Panc1 (cell line): ENCODE measurements around the gene FCSK. TPM values are rescaled to one million over a fixed set of nuclear protein-coding genes. Genes with fewer than 3 reads are reported as not detected.
"Not testable (repeated sequence)": the region's sequence is repeated elsewhere in the genome, so short reads cannot be mapped to it uniquely, and the experiment has no call there.

ENCODE experiments used
- ATAC-seq: fragments of 200-7000 bp; cut with Tn5 transposase; 2 replicates; pipeline ENCODE4 v1.9.1; 2020; ENCODE audit warnings: mild to moderate bottlenecking, moderate library complexity
- BruUV-seq: library from RNA; stranded (reverse); fragments of 400-500 nt; replicated peaks from 2 replicates; lab custom pipeline; 2021; lab: Mats Ljungman, UMichigan
- CTCF ChIA-PET: fragments of 300-600 bp; sonication (Branson Sonifier 250); formaldehyde crosslinking; loops from one replicate; lab custom pipeline; 2022; ENCODE audit warnings: antibody characterized with exemption; lab: Charles Lee
- POLR2A ChIA-PET: fragments of 300-600 bp; sonication (Branson Sonifier 250); formaldehyde crosslinking; loops from one replicate; lab custom pipeline; 2022; ENCODE audit warnings: antibody characterized with exemption; lab: Charles Lee
- DNase-seq: peaks from one replicate; pipeline ENCODE4 v3.0.0-alpha.2; 2010; ENCODE audit warnings: low read depth, low spot score
- H3K27ac ChIP-seq: 2 replicates; pipeline ENCODE4 v1.5.1; 2011; ENCODE audit warnings: mild to moderate bottlenecking, low read length, inconsistent platforms
- H3K27me3 ChIP-seq: fragments of 200-500 bp; sonication (Bioruptor generic); 2 replicates; pipeline ENCODE4 v1.6.0; 2014; ENCODE audit warnings: low read length, inconsistent platforms; ENCODE audit not compliant: control insufficient read depth, insufficient read depth
- H3K36me3 ChIP-seq: fragments of 200-500 bp; sonication (Bioruptor generic); 2 replicates; pipeline ENCODE4 v1.5.1; 2014; ENCODE audit warnings: inconsistent platforms, mild to moderate bottlenecking, low read length, moderate library complexity; ENCODE audit not compliant: control insufficient read depth, insufficient read depth
- H3K4me1 ChIP-seq: 2 replicates; pipeline ENCODE4 v1.5.1; 2011; ENCODE audit warnings: inconsistent platforms, mild to moderate bottlenecking, low read length, moderate library complexity; ENCODE audit not compliant: control insufficient read depth, insufficient read depth
- H3K4me3 ChIP-seq, 2 experiments: 2 replicates each; pipeline ENCODE4 v1.5.1; 2011 to 2012; ENCODE audit warnings: low read depth in 2 of 2, low read length in 2 of 2, mild to moderate bottlenecking in 2 of 2, inconsistent platforms in 1 of 2, moderate library complexity in 1 of 2
- H3K9me3 ChIP-seq: fragments of 200-500 bp; sonication (Bioruptor generic); 2 replicates; pipeline ENCODE4 v1.5.1; 2014; ENCODE audit warnings: low read depth, mild to moderate bottlenecking, inconsistent platforms, low read length, moderate library complexity; ENCODE audit not compliant: control insufficient read depth, insufficient read depth
- POLR2AphosphoS5 ChIP-seq: IDR thresholded peaks from 2 replicates; pipeline ENCODE4 v1.6.1; 2012; ENCODE audit warnings: mild to moderate bottlenecking, low read depth, low read length, moderate library complexity
- SIN3A ChIP-seq: IDR thresholded peaks from 2 replicates; pipeline ENCODE4 v1.6.1; 2012; ENCODE audit warnings: low read depth, mild to moderate bottlenecking, low read length, moderate library complexity, borderline replicate concordance; ENCODE audit not compliant: insufficient read depth
- TCF7L2 ChIP-seq: IDR thresholded peaks from 2 replicates; pipeline ENCODE4 v1.6.1; 2011; ENCODE audit warnings: mild to moderate bottlenecking, low read depth, low read length, inconsistent platforms
- in situ Hi-C: cut with HindIII; loops from 2 replicates; pipeline ENCODE4 v1.10.0; 2016; ENCODE audit warnings: low sequenced_read_pairs, low pct_unique_long_range_greater_than_20kb
- intact Hi-C: fragments of 100-400 bp; cut with micrococcal nuclease; formaldehyde crosslinking; loops from one replicate; pipeline ENCODE4 v1.10.0; 2022; ENCODE audit not compliant: unreplicated experiment
- total RNA-seq: library from RNA; stranded (reverse); gene quantifications from one replicate; pipeline ENCODE4 v1.2.1, GENCODE V29; 2021; ENCODE audit not compliant: unreplicated experiment
- TF ChIP-seq, protein P1 (sequence below): fragments of 450-650 bp; IDR thresholded peaks from 2 replicates; pipeline ENCODE4 v1.5.1; 2017; ENCODE audit warnings: mild to moderate bottlenecking
- TF ChIP-seq, protein P2 (sequence below), 2 experiments: IDR thresholded peaks; 2 replicates each; pipeline ENCODE4 v1.6.1; 2011 to 2012; ENCODE audit warnings: low read depth in 2 of 2, control low read depth in 1 of 2, low read length in 1 of 2, mild to moderate bottlenecking in 1 of 2, moderate library complexity in 1 of 2; ENCODE audit not compliant: insufficient read depth in 1 of 2

The FCSK gene
- total RNA-seq, 1 experiment from 2014 or later, result 16.9 TPM

DNA sequence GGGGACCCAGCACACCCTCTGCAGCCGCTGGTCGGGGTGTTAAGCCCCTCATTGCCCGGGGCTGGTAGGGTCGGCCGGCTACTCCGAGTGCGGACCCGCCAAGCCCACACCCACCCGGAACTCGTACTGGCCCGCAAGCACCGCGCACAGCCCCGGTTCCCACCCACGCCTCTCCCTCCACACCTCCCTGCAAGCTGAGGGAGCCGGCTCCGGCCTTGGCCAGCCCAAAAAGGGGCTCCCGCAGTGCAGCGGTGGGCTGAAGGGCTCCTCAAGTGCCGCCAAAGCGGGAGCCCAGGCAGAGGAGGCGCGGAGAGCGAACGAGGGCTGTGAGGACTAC lies 3.4 kb upstream of the FCSK start:
- H3K4me3 ChIP-seq, POLR2A ChIA-PET: not testable (repeated sequence)

DNA sequence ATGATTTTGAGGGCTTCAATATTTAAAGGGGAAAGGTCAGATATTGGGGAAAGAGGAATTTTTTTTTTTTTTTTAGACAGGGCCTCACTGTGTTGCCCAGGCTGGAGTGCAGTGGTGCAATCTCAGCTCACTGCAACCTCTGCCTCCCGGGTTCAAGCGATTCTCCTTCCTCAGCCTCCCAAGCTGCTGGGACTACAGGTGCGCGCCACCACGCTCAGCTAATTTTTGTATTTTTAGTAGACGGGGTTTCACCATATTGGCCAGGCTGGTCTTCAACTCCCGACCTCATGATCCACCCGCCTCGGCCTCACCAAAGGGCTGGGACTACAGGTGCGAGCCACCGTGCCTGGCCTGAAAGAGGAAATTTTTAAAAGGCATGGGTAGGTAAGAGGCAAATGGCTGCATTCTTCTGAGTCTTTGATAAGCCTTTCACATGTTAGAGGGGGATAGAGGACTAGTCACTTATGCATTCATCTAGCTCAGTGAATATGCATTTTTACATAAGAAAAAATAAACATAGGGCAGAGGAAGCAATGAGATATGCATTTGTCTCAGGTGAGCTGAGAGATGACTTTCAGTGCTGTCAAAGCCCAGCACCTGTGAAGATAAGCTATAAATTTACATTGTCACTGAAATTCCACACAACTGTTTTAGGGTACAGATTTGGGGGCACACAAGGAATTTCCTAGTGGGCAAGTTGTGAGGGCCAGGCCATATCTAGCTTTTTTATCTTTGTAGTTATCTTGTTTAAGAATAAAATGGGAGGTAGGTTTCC lies 1.1 kb upstream of the FCSK start:
- Histone ChIP-seq H3K27me3 (no peaks in the 10 kb centered on the region), H3K36me3 (peaks cover 4% of the 10 kb centered on the region; the same call in 1 of the 2 replicates), H3K4me3 (peak overlapping the region; percentile 78 to 84), H3K27ac (peak overlapping the region; percentile 96), H3K9me3 (no peaks in the 10 kb centered on the region), H3K4me1 (peaks cover 5% of the 10 kb centered on the region)
- ChIA-PET CTCF (no interaction called here), POLR2A (interaction anchor here (0.6 to 0.7 kb wide), 5 partner anchors 11 to 1764 kb away, joined by 5 to 11 read pairs (median 7); no protein-coding TSS in a partner anchor)
- TF ChIP-seq, protein P1, sequence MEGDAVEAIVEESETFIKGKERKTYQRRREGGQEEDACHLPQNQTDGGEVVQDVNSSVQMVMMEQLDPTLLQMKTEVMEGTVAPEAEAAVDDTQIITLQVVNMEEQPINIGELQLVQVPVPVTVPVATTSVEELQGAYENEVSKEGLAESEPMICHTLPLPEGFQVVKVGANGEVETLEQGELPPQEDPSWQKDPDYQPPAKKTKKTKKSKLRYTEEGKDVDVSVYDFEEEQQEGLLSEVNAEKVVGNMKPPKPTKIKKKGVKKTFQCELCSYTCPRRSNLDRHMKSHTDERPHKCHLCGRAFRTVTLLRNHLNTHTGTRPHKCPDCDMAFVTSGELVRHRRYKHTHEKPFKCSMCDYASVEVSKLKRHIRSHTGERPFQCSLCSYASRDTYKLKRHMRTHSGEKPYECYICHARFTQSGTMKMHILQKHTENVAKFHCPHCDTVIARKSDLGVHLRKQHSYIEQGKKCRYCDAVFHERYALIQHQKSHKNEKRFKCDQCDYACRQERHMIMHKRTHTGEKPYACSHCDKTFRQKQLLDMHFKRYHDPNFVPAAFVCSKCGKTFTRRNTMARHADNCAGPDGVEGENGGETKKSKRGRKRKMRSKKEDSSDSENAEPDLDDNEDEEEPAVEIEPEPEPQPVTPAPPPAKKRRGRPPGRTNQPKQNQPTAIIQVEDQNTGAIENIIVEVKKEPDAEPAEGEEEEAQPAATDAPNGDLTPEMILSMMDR, result no peak
- no peak for TF ChIP-seq SIN3A
- no peak for TF ChIP-seq TCF7L2
- no peak for TF ChIP-seq POLR2AphosphoS5
- TF ChIP-seq, protein P2, sequence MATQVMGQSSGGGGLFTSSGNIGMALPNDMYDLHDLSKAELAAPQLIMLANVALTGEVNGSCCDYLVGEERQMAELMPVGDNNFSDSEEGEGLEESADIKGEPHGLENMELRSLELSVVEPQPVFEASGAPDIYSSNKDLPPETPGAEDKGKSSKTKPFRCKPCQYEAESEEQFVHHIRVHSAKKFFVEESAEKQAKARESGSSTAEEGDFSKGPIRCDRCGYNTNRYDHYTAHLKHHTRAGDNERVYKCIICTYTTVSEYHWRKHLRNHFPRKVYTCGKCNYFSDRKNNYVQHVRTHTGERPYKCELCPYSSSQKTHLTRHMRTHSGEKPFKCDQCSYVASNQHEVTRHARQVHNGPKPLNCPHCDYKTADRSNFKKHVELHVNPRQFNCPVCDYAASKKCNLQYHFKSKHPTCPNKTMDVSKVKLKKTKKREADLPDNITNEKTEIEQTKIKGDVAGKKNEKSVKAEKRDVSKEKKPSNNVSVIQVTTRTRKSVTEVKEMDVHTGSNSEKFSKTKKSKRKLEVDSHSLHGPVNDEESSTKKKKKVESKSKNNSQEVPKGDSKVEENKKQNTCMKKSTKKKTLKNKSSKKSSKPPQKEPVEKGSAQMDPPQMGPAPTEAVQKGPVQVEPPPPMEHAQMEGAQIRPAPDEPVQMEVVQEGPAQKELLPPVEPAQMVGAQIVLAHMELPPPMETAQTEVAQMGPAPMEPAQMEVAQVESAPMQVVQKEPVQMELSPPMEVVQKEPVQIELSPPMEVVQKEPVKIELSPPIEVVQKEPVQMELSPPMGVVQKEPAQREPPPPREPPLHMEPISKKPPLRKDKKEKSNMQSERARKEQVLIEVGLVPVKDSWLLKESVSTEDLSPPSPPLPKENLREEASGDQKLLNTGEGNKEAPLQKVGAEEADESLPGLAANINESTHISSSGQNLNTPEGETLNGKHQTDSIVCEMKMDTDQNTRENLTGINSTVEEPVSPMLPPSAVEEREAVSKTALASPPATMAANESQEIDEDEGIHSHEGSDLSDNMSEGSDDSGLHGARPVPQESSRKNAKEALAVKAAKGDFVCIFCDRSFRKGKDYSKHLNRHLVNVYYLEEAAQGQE (IDR thresholded peaks at IDR 0.05; ENCODE audit: insufficient read depth in 1 of 2, low read depth in 2 of 2, low read length in 1 of 2), result no peak
- no peak for DNase-seq
- in situ Hi-C loops (no loop called here), intact Hi-C loops (loop anchor here (10.0 kb wide), 1 partner anchor 59 kb away; no protein-coding TSS in a partner anchor)
- no TSS peak for BruUV-seq
- ATAC-seq, result no peak

More for the DNA sequence above, 3.4 kb upstream of the FCSK start:
- H3K36me3 ChIP-seq, H3K27me3 ChIP-seq, ATAC-seq, H3K27ac ChIP-seq, BruUV-seq, in situ Hi-C loops, H3K4me1 ChIP-seq, CTCF ChIA-PET, DNase-seq, H3K9me3 ChIP-seq: not testable (repeated sequence)
- intact Hi-C loops, result loop anchor here (10.0 kb wide), 1 partner anchor 56 kb away; no protein-coding TSS in a partner anchor

DNA sequence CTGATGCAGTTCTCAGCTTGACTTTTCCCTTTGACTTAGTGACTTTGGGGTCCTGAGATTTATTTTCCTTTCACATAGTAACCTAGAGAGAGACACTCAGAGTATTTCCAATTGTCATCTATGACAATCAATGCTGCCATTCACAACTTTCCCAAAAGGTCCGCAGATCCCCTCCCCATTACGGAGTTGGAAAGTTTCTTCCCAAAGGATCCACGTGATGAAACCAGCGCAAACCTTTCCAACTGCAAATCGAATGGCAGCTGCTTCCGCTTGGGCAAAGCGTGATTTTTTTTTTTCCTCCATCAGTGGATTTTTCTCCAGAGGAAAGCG lies 538 bp upstream of the FCSK start:
- peak overlapping the region; percentile 78 to 84 for H3K4me3 ChIP-seq
- peaks cover 4% of the 10 kb centered on the region; the same call in 1 of the 2 replicates for H3K36me3 ChIP-seq
- ChIA-PET CTCF (no interaction called here), POLR2A (interaction anchor here (0.6 to 0.7 kb wide), 4 partner anchors 12 to 560 kb away, joined by 4 to 11 read pairs (median 7); partner anchors contain the start of gene AARS1)
- H3K27me3 ChIP-seq, result no peaks in the 10 kb centered on the region
- ATAC-seq, result peak; percentile 50; the same call in 1 of the 2 replicates
- in situ Hi-C loops, result no loop called here
- peaks cover 5% of the 10 kb centered on the region for H3K4me1 ChIP-seq
- H3K27ac ChIP-seq, result peak overlapping the region; percentile 96
- TF ChIP-seq POLR2AphosphoS5 (no peak), TCF7L2 (no peak)
- TF ChIP-seq, protein P1, result no peak
- H3K9me3 ChIP-seq, result no peaks in the 10 kb centered on the region
- BruUV-seq, result no TSS peak
- peak; percentile 46 for DNase-seq
- intact Hi-C loops, result loop anchor here (10.0 kb wide), 1 partner anchor 59 kb away; no protein-coding TSS in a partner anchor
